Endothelial cell of umbilical vein (primary cell): Measurements from ENCODE around the gene EED. TPM values are rescaled to one million over a fixed set of nuclear protein-coding genes. Genes with fewer than 3 reads are reported as not detected.

Source experiments
- BruUV-seq: library from RNA; stranded (reverse); fragments of 400-500 nt; replicated peaks from 2 replicates; lab custom pipeline; 2021; lab: Mats Ljungman, UMichigan
- CTCF ChIA-PET: fragments of 300-600, 350-600 bp; sonication (Branson Sonifier 250); formaldehyde crosslinking; loops from one replicate; lab custom pipeline; 2021; ENCODE audit warnings: antibody characterized with exemption, inconsistent platforms; lab: Charles Lee
- POLR2A ChIA-PET: fragments of 300-600, 350-600 bp; sonication (Branson Sonifier 250); formaldehyde crosslinking; loops from one replicate; lab custom pipeline; 2021; ENCODE audit warnings: antibody characterized with exemption, inconsistent platforms; lab: Charles Lee
- DNase-seq: peaks from one replicate; pipeline ENCODE4 v3.0.0-alpha.2; 2011; ENCODE audit warnings: low read depth, low spot score
- FAIRE-seq: peaks from 2 replicates; lab custom pipeline; 2011; peaks lifted over from hg19 to GRCh38; lab: Jason Lieb, UNC
- H2AFZ ChIP-seq: 2 replicates; pipeline ENCODE4 v1.6.0; 2012; ENCODE audit warnings: low read depth, low read length, control low read depth, inconsistent platforms
- H3K27ac ChIP-seq: 2 replicates; pipeline ENCODE4 v1.5.1; 2011; ENCODE audit warnings: low read depth, mild to moderate bottlenecking, control low read depth, low read length, moderate library complexity; ENCODE audit not compliant: insufficient read depth
- H3K27me3 ChIP-seq, 2 experiments: 2 replicates each; pipeline versions ENCODE4 v1.6.0 to v1.6.1; 2011; ENCODE audit warnings: low read length in 2 of 2, mixed read lengths in 1 of 2; ENCODE audit not compliant: control insufficient read depth in 2 of 2, insufficient read depth in 2 of 2
- H3K36me3 ChIP-seq, 2 experiments: 2 replicates in 1 of 2; 3 replicates in 1 of 2; pipeline ENCODE4 v1.5.1; 2011; ENCODE audit warnings: low read length in 2 of 2, mild to moderate bottlenecking in 1 of 2, moderate library complexity in 1 of 2; ENCODE audit not compliant: control insufficient read depth in 2 of 2, insufficient read depth in 2 of 2; ENCODE audit errors: extremely low read depth in 1 of 2
- H3K4me1 ChIP-seq: 3 replicates; pipeline ENCODE4 v1.5.1; 2011; ENCODE audit warnings: mild to moderate bottlenecking, low read length; ENCODE audit not compliant: control insufficient read depth, insufficient read depth; ENCODE audit errors: extremely low read depth
- H3K4me2 ChIP-seq: 2 replicates; pipeline ENCODE4 v1.6.1; 2011; ENCODE audit warnings: low read length, control low read depth, mixed read lengths; ENCODE audit not compliant: insufficient read depth
- H3K4me3 ChIP-seq, 3 experiments: fragments of 200-600 bp in 1 of 3; sonication (generic), shearing (Covaris generic) in 1 of 3; replicated peaks in 1 of 3; 2 replicates each; pipeline ENCODE4 v1.5.1; 2011 to 2016; ENCODE audit warnings: control low read depth in 3 of 3, low read length in 3 of 3, mild to moderate bottlenecking in 2 of 3, inconsistent platforms in 1 of 3, low read depth in 1 of 3, moderate library complexity in 1 of 3; ENCODE audit not compliant: insufficient read depth in 1 of 3
- H3K79me2 ChIP-seq: 2 replicates; pipeline ENCODE4 v1.6.0; 2012; ENCODE audit warnings: low read length, inconsistent platforms; ENCODE audit not compliant: control insufficient read depth, insufficient read depth
- H3K9ac ChIP-seq: replicated peaks from 2 replicates; pipeline ENCODE3; 2011; ENCODE audit warnings: low read length, control low read depth; ENCODE audit not compliant: insufficient read depth; ENCODE audit errors: extremely low read depth
- H3K9me1 ChIP-seq: replicated peaks from 3 replicates; pipeline ENCODE4 v1.6.0; 2011; ENCODE audit warnings: mild to moderate bottlenecking, low read length; ENCODE audit not compliant: control insufficient read depth, insufficient read depth; ENCODE audit errors: extremely low read depth
- H3K9me3 ChIP-seq: replicated peaks from 2 replicates; pipeline ENCODE4 v1.5.1; 2012; ENCODE audit warnings: low read length, inconsistent platforms; ENCODE audit not compliant: control insufficient read depth, insufficient read depth
- H4K20me1 ChIP-seq: replicated peaks from 2 replicates; pipeline ENCODE3; 2011; ENCODE audit warnings: mild to moderate bottlenecking, low read length; ENCODE audit not compliant: control insufficient read depth, insufficient read depth; ENCODE audit errors: extremely low read depth
- EZH2 ChIP-seq: IDR thresholded peaks from 2 replicates; pipeline ENCODE4 v1.6.1; 2012; ENCODE audit warnings: borderline replicate concordance, low read depth, mild to moderate bottlenecking, moderate library complexity, low read length, inconsistent platforms; ENCODE audit not compliant: severe bottlenecking
- FOS ChIP-seq: IDR thresholded peaks from 2 replicates; pipeline ENCODE4 v1.6.1; 2011; ENCODE audit warnings: mild to moderate bottlenecking, low read length, moderate library complexity, borderline replicate concordance; ENCODE audit not compliant: insufficient read depth
- GATA2 ChIP-seq: IDR thresholded peaks from 2 replicates; pipeline ENCODE4 v1.7.0; 2011; ENCODE audit warnings: low read depth, mild to moderate bottlenecking, moderate library complexity, mixed read lengths, low read length; ENCODE audit not compliant: insufficient read length, insufficient read depth
- JUN ChIP-seq: IDR thresholded peaks from 2 replicates; pipeline ENCODE4 v1.6.1; 2011; ENCODE audit warnings: borderline replicate concordance, low read depth; ENCODE audit not compliant: insufficient read length, insufficient read depth
- MYC ChIP-seq: IDR thresholded peaks from one replicate; pipeline ENCODE4 v1.6.1; 2011; ENCODE audit warnings: mild to moderate bottlenecking, low read depth, low read length
- POLR2A ChIP-seq: IDR thresholded peaks from 2 replicates; pipeline ENCODE4 v1.6.1; 2012; ENCODE audit warnings: low read depth, mild to moderate bottlenecking, control low read depth, low read length
- dilution Hi-C: fragments of 300-500 bp; cut with MboI; formaldehyde crosslinking; loops from one replicate; pipeline ENCODE4 v1.15.0; 2019; ENCODE audit warnings: low sequenced_read_pairs; ENCODE audit not compliant: extremely low pct_ligation_motif_present
- intact Hi-C: fragments of 100-400 bp; cut with micrococcal nuclease; formaldehyde crosslinking; loops from one replicate; pipeline ENCODE4 v1.10.0; 2022
- polyA plus RNA-seq, 4 experiments: library from polyadenylated mRNA; depleted of rRNA in 3 of 4; stranded (reverse) in 3 of 4; unstranded in 1 of 4; fragments of >200 nt; gene quantifications; 2 replicates each; pipeline versions ENCODE4 v1.2.1 to v1.2.3, GENCODE V29; 2011 to 2012; ENCODE audit warnings: missing spikeins in 1 of 4
- total RNA-seq: library from RNA; stranded (reverse); gene quantifications from 2 replicates; pipeline ENCODE4 v1.2.3, GENCODE V29; 2021
- TF ChIP-seq, protein P1 (sequence below): IDR thresholded peaks from 2 replicates; pipeline ENCODE4 v1.6.1; 2011; ENCODE audit not compliant: insufficient read depth, insufficient read length
- TF ChIP-seq, protein P2 (sequence below), 2 donors: IDR thresholded peaks; 1 replicate in 1 of 2; 2 replicates in 1 of 2; pipeline ENCODE4 v1.5.1; 2011; ENCODE audit warnings: low read length in 2 of 2, mild to moderate bottlenecking in 2 of 2, moderate library complexity in 2 of 2, control low read depth in 1 of 2, inconsistent platforms in 1 of 2, low read depth in 1 of 2; ENCODE audit not compliant: insufficient read depth in 1 of 2; ENCODE audit errors: extremely low read depth in 1 of 2

The EED gene
- total and polyA plus RNA-seq, 2 donors (not counting 3 experiments of a cell fraction or from before 2014, with no cell fraction given), result 9.4 to 21.8 TPM

DNA sequence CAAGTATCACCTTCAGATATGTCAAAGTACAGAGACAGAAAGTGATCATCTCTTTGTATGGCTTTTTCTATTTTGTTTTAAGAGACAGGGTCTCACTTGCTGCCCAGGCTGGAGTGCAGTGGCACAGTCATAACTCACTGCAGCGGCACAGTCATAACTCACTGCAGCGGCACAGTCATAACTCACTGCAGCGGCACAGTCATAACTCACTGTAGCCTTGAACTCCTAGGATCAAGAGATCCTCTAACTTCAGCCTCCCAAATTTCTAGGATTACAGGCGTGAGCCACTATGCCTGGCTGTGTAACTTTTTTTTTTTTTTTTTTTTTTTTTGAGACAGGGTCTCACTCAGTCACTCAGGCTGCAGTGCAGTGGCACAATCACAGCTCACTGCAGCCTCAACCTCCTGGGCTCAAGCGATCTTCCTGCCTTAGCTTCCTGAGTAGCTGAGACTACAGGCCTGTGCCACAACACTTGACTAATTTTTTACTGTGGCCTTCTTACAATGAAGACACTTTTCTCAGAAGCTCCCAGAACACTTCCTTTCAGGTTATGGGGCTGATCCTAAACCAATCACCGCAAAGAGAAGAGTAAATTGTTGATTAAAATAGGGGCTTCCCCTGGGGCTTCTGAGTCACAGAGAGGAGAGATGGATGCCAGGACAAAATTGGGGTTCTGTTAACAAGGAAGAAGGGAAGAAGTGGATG lies 48.5 kb downstream of the EED start:
- ChIA-PET POLR2A (interaction anchor here (0.7 kb wide), 1 partner anchor 264 kb away, joined by 6 read pairs; no protein-coding TSS in a partner anchor), CTCF (interaction anchor here (2.3 to 2.9 kb wide), 2 partner anchors 351 to 438 kb away, joined by 11 to 23 read pairs; partner anchors contain the start of gene CCDC83)
- Histone ChIP-seq H2AFZ (no peak overlapping the region), H3K9ac (no peak overlapping the region), H3K4me3 (no peak overlapping the region), H3K79me2 (no peaks in the 10 kb centered on the region), H3K9me3 (no peaks in the 10 kb centered on the region), H3K9me1 (no peaks in the 10 kb centered on the region), H3K4me2 (no peak overlapping the region), H3K4me1 (no peaks in the 10 kb centered on the region), H4K20me1 (no peaks in the 10 kb centered on the region), H3K36me3 (no peaks in the 10 kb centered on the region), H3K27ac (no peak overlapping the region), H3K27me3 (peaks cover 0 to 3% of the 10 kb centered on the region in 2 experiments)
- dilution Hi-C loops (no loop called here), intact Hi-C loops (loop anchor here (1.0 to 10.0 kb wide), 3 partner anchors 352 to 628 kb away; partner anchors contain the start of genes CCDC83 and CREBZF)
- TF ChIP-seq MYC (no peak), POLR2A (no peak), GATA2 (no peak), FOS (no peak), JUN (no peak), EZH2 (no peak)
- TF ChIP-seq, protein P1, sequence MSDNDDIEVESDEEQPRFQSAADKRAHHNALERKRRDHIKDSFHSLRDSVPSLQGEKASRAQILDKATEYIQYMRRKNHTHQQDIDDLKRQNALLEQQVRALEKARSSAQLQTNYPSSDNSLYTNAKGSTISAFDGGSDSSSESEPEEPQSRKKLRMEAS, result no peak
- TF ChIP-seq, protein P2, sequence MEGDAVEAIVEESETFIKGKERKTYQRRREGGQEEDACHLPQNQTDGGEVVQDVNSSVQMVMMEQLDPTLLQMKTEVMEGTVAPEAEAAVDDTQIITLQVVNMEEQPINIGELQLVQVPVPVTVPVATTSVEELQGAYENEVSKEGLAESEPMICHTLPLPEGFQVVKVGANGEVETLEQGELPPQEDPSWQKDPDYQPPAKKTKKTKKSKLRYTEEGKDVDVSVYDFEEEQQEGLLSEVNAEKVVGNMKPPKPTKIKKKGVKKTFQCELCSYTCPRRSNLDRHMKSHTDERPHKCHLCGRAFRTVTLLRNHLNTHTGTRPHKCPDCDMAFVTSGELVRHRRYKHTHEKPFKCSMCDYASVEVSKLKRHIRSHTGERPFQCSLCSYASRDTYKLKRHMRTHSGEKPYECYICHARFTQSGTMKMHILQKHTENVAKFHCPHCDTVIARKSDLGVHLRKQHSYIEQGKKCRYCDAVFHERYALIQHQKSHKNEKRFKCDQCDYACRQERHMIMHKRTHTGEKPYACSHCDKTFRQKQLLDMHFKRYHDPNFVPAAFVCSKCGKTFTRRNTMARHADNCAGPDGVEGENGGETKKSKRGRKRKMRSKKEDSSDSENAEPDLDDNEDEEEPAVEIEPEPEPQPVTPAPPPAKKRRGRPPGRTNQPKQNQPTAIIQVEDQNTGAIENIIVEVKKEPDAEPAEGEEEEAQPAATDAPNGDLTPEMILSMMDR (IDR thresholded peaks at IDR 0.05; ENCODE audit: extremely low read depth in 1 of 2, insufficient read depth in 1 of 2, low read depth in 1 of 2, low read length in 2 of 2), result no peak
- DNase-seq (no peak), FAIRE-seq (no peak)
- no TSS peak for BruUV-seq
